Measurements from ENCODE around the gene PARD3B. TPM values are rescaled to one million over a fixed set of nuclear protein-coding genes. Genes with fewer than 3 reads are reported as not detected.

Gene PARD3B
- total RNA-seq, 1 experiment from 2014 or later: 3.9 TPM

DNA sequence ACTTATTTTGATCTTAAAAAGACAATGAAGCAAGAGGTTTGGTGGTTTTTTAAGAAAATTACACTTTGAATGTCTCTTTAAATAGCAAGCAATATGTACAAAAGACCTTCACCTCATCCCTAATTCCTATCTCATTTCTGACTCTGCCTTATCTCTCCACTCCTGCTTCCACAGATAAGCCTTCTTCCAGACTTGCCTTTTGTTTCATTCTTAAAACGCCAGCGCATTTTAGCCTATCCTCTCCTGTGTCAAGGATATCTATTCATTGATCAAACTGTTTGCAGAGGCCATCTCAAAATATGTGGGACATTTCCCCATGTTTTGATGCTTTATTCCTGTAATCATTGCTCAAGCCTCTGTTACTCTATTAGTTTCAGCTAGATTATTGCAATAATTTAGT is 562.5 kb downstream of the PARD3B start:
- CTCF ChIA-PET: no interaction called here
- intact Hi-C loops (cut with micrococcal nuclease): no loop called here

DNA sequence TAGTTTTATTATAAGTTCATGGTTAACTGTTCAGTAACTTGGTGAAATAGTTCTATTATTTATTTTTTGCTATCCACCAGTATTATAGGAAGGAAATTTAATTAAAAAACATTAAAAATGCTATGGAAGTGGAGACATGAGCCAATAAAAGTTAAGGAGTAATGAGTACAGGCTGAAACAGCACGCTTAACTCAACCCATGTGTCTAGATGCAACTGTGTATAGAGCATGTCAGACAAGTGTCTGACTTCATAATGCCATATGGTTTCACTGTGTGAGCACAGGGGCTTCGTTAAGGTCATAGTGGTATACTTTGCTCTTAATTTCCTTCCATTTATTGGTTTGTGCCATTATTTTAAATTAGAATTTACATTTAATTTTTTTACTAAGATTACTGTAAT is 570.2 kb downstream of the PARD3B start:
- Histone ChIP-seq H3K79me2 (ENCODE audit: low read length) (no peaks in the 10 kb centered on the region), H3K27ac (ENCODE audit: low read length) (no peak overlapping the region), H3F3A (ENCODE audit: low read length, unreplicated experiment) (no peaks in the 10 kb centered on the region), H3K9me3 (ENCODE audit: low read length) (no peaks in the 10 kb centered on the region), H3K36me3 (ENCODE audit: low read depth, low read length) (no peaks in the 10 kb centered on the region), H3K4me1 (ENCODE audit: insufficient read depth, low read length) (no peaks in the 10 kb centered on the region), H3K9me2 (replicated peaks; ENCODE audit: low read length) (no peaks in the 10 kb centered on the region), H2AFZ (ENCODE audit: low read length) (no peak overlapping the region), H4K20me1 (ENCODE audit: low read length) (no peaks in the 10 kb centered on the region), H3K4me3 (ENCODE audit: low read length) (no peak overlapping the region), H3K9ac (ENCODE audit: low read length) (no peak overlapping the region), H3K4me2 (ENCODE audit: low read length) (no peak overlapping the region), H3K27me3 (ENCODE audit: low read length) (no peaks in the 10 kb centered on the region)
- ChIA-PET CTCF (no interaction called here), POLR2A (ENCODE audit: unreplicated experiment) (no interaction called here)
- no TSS peak for BruUV-seq (replicated peaks)
- TF ChIP-seq EZH2 (IDR thresholded peaks at IDR 0.05; ENCODE audit: low read length, unreplicated experiment): no peak
- ATAC-seq (no peak), DNase-seq (no peak)
- intact Hi-C loops (cut with micrococcal nuclease): no loop called here

More for the DNA sequence above, 562.5 kb downstream of the PARD3B start:
- TF ChIP-seq EZH2 (IDR thresholded peaks at IDR 0.05; ENCODE audit: low read length, unreplicated experiment) (no peak), EZH2phosphoT487 (IDR thresholded peaks at IDR 0.05; ENCODE audit: borderline replicate concordance, low read length) (no peak)
- TF ChIP-seq, protein P1, sequence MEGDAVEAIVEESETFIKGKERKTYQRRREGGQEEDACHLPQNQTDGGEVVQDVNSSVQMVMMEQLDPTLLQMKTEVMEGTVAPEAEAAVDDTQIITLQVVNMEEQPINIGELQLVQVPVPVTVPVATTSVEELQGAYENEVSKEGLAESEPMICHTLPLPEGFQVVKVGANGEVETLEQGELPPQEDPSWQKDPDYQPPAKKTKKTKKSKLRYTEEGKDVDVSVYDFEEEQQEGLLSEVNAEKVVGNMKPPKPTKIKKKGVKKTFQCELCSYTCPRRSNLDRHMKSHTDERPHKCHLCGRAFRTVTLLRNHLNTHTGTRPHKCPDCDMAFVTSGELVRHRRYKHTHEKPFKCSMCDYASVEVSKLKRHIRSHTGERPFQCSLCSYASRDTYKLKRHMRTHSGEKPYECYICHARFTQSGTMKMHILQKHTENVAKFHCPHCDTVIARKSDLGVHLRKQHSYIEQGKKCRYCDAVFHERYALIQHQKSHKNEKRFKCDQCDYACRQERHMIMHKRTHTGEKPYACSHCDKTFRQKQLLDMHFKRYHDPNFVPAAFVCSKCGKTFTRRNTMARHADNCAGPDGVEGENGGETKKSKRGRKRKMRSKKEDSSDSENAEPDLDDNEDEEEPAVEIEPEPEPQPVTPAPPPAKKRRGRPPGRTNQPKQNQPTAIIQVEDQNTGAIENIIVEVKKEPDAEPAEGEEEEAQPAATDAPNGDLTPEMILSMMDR (conservative IDR thresholded peaks at IDR 0.05; ENCODE audit: low read depth, low read length): no peak
- no peaks in the 10 kb centered on the region for H3K36me3 ChIP-seq (ENCODE audit: low read depth, low read length)
- no peaks in the 10 kb centered on the region for H3K9me2 ChIP-seq (replicated peaks; ENCODE audit: low read length)
- POLR2A ChIA-PET (ENCODE audit: unreplicated experiment): no interaction called here
- H3K27me3 ChIP-seq (ENCODE audit: low read length): no peaks in the 10 kb centered on the region
- H3K4me2 ChIP-seq (ENCODE audit: low read length): no peak overlapping the region
- no peak overlapping the region for H3K9ac ChIP-seq (ENCODE audit: low read length)
- H3K27ac ChIP-seq (ENCODE audit: low read length): no peak overlapping the region
- ATAC-seq (no peak), DNase-seq (no peak)
- no peak overlapping the region for H2AFZ ChIP-seq (ENCODE audit: low read length)
- 0 out of 2 replicates have a peak, but pooled peaks cover 3% of the 10 kb centered on the region for H4K20me1 ChIP-seq (ENCODE audit: low read length)
- no peaks in the 10 kb centered on the region for H3F3A ChIP-seq (ENCODE audit: low read length, unreplicated experiment)
- no peaks in the 10 kb centered on the region for H3K79me2 ChIP-seq (ENCODE audit: low read length)
- H3K4me1 ChIP-seq (ENCODE audit: insufficient read depth, low read length): no peaks in the 10 kb centered on the region
- no peaks in the 10 kb centered on the region for H3K9me3 ChIP-seq (ENCODE audit: low read length)
- H3K4me3 ChIP-seq (ENCODE audit: low read length): no peak overlapping the region
- no TSS peak for BruUV-seq (replicated peaks)

DNA sequence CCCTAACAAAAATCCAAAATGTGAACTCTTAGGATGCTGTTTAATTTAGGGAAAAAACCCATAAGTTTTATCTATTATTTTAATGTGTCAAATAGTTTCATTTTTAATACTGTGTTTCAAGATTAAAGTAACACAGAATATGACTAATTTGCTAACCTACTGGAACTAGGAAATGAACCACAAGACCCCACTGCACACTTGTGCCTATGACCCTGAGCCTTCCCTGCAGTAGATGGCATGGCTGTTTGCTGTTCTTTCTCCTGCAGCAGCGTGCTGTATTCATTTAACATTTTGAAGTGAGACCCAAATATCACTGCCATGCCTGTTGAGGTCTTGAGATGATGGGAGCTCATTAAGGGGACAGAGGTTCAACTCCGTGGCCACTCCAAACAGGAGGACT is 571.9 kb downstream of the PARD3B start:
- Histone ChIP-seq H3K9ac (ENCODE audit: low read length) (no peak overlapping the region), H3F3A (ENCODE audit: low read length, unreplicated experiment) (no peaks in the 10 kb centered on the region), H2AFZ (ENCODE audit: low read length) (no peak overlapping the region), H3K9me3 (ENCODE audit: low read length) (no peaks in the 10 kb centered on the region), H3K79me2 (ENCODE audit: low read length) (no peaks in the 10 kb centered on the region), H3K27ac (ENCODE audit: low read length) (no peak overlapping the region), H3K9me2 (replicated peaks; ENCODE audit: low read length) (no peaks in the 10 kb centered on the region), H3K27me3 (ENCODE audit: low read length) (no peaks in the 10 kb centered on the region), H3K4me3 (ENCODE audit: low read length) (no peak overlapping the region), H4K20me1 (ENCODE audit: low read length) (no peaks in the 10 kb centered on the region), H3K4me1 (ENCODE audit: insufficient read depth, low read length) (no peaks in the 10 kb centered on the region), H3K4me2 (ENCODE audit: low read length) (no peak overlapping the region), H3K36me3 (ENCODE audit: low read depth, low read length) (no peaks in the 10 kb centered on the region)
- no peak for TF ChIP-seq EZH2phosphoT487 (IDR thresholded peaks at IDR 0.05; ENCODE audit: borderline replicate concordance, low read length)
- BruUV-seq (replicated peaks): no TSS peak
- CTCF ChIA-PET: no interaction called here
- DNase-seq (no peak), ATAC-seq (no peak)
- intact Hi-C loops (cut with micrococcal nuclease): no loop called here
- POLR2A ChIA-PET (ENCODE audit: unreplicated experiment): no interaction called here

- no peak for DNase-seq
- Histone ChIP-seq H3K9ac (ENCODE audit: low read length) (no peak overlapping the region), H3K4me3 (ENCODE audit: low read length) (no peak overlapping the region), H3K4me2 (ENCODE audit: low read length) (no peak overlapping the region), H3K36me3 (ENCODE audit: low read depth, low read length) (no peaks in the 10 kb centered on the region), H3K4me1 (ENCODE audit: insufficient read depth, low read length) (no peaks in the 10 kb centered on the region), H3K79me2 (ENCODE audit: low read length) (no peaks in the 10 kb centered on the region), H3K27me3 (ENCODE audit: low read length) (no peaks in the 10 kb centered on the region), H3F3A (ENCODE audit: low read length, unreplicated experiment) (no peaks in the 10 kb centered on the region), H3K27ac (ENCODE audit: low read length) (no peak overlapping the region), H3K9me3 (ENCODE audit: low read length) (no peaks in the 10 kb centered on the region), H2AFZ (ENCODE audit: low read length) (no peak overlapping the region), H4K20me1 (ENCODE audit: low read length) (no peaks in the 10 kb centered on the region), H3K9me2 (replicated peaks; ENCODE audit: low read length) (no peaks in the 10 kb centered on the region)
- TF ChIP-seq, protein P1 (conservative IDR thresholded peaks at IDR 0.05; ENCODE audit: low read depth, low read length): no peak
- no peak for TF ChIP-seq EZH2phosphoT487 (IDR thresholded peaks at IDR 0.05; ENCODE audit: borderline replicate concordance, low read length)
- TF ChIP-seq EZH2 (IDR thresholded peaks at IDR 0.05; ENCODE audit: low read length, unreplicated experiment): no peak
- ATAC-seq: no peak
- POLR2A ChIA-PET (ENCODE audit: unreplicated experiment): no interaction called here
- intact Hi-C loops (cut with micrococcal nuclease): no loop called here
- BruUV-seq (replicated peaks): no TSS peak
- CTCF ChIA-PET: no interaction called here
Observed at GRCh38 chr2:205119136-205119535, 573.9 kb downstream of the PARD3B start.

Measured in PC-3 (cell line).